HepG2 (cell line): ENCODE measurements around the gene CCBE1. TPM values are rescaled to one million over a fixed set of nuclear protein-coding genes. Genes with fewer than 3 reads are reported as not detected.

ENCODE experiments used
- ATAC-seq: fragments of 200-7000 bp; cut with Tn5 transposase; 3 replicates; pipeline ENCODE4 v1.9.1; 2020; ENCODE audit warnings: mild to moderate bottlenecking, moderate library complexity
- BruUV-seq: library from RNA; stranded (reverse); fragments of 400-500 nt; replicated peaks from 2 replicates; lab custom pipeline; 2021; lab: Mats Ljungman, UMichigan
- CTCF ChIA-PET: fragments of 300-600 bp; formaldehyde crosslinking; extraction: SDS; loops from one replicate; lab custom pipeline; 2021; ENCODE audit warnings: low total read pairs, inconsistent platforms, low intra/inter-chr PET ratio; lab: Yijun Ruan, JAX
- POLR2A ChIA-PET: fragments of 350-600 bp; sonication (Branson Sonifier 250); formaldehyde crosslinking; loops from one replicate; lab custom pipeline; 2020; ENCODE audit warnings: antibody characterized with exemption, inconsistent platforms; lab: Yijun Ruan, JAX
- DNase-seq: peaks from one replicate; pipeline ENCODE4 v3.0.0-alpha.2; 2015; ENCODE audit warnings: low spot score
- FAIRE-seq: peaks from 3 replicates; lab custom pipeline; 2011; peaks lifted over from hg19 to GRCh38; lab: Jason Lieb, UNC
- H2AFZ ChIP-seq: one replicate; pipeline ENCODE4 v1.6.1; 2011; ENCODE audit warnings: low read length, inconsistent platforms
- H3K27ac ChIP-seq: fragments of 300-600 bp; 3 replicates; pipeline ENCODE4 v1.8.0; 2011; ENCODE audit warnings: mixed run types, mild to moderate bottlenecking, mixed read lengths, low read length, inconsistent platforms; ENCODE audit not compliant: insufficient read depth; ENCODE audit errors: extremely low read length
- H3K27me3 ChIP-seq, 2 experiments: fragments of 200-600 bp in 1 of 2; 2 replicates in 1 of 2; 3 replicates in 1 of 2; pipeline versions ENCODE4 v1.6.0 to v1.8.0; 2011; ENCODE audit warnings: low read length in 2 of 2, mild to moderate bottlenecking in 2 of 2, moderate library complexity in 2 of 2, inconsistent platforms in 1 of 2; ENCODE audit not compliant: insufficient read depth in 2 of 2, control insufficient read depth in 1 of 2
- H3K36me3 ChIP-seq, 2 experiments: fragments of 200-600 bp in 1 of 2; replicated peaks in 1 of 2; 2 replicates in 1 of 2; 3 replicates in 1 of 2; pipeline versions ENCODE4 v1.5.1 to v1.8.0; 2011; ENCODE audit warnings: low read length in 2 of 2, inconsistent platforms in 1 of 2; ENCODE audit not compliant: insufficient read depth in 2 of 2, control insufficient read depth in 1 of 2
- H3K4me1 ChIP-seq: 2 replicates; pipeline ENCODE4 v1.5.1; 2012; ENCODE audit warnings: low read length, inconsistent platforms; ENCODE audit not compliant: insufficient read depth
- H3K4me2 ChIP-seq: 2 replicates; pipeline ENCODE4 v1.6.0; 2011; ENCODE audit warnings: low read depth, low read length, inconsistent platforms
- H3K4me3 ChIP-seq, 3 experiments: fragments of 200-600 bp in 1 of 3; sonication (generic), shearing (Covaris generic) in 1 of 3; replicated peaks in 1 of 3; 2 replicates each; pipeline ENCODE4 v1.5.1; 2011 to 2016; ENCODE audit warnings: low read length in 3 of 3, inconsistent platforms in 2 of 3, low read depth in 2 of 3, mild to moderate bottlenecking in 2 of 3, control low read depth in 1 of 3, mixed read lengths in 1 of 3; ENCODE audit not compliant: insufficient read depth in 1 of 3
- H3K79me2 ChIP-seq: one replicate; pipeline ENCODE4 v1.6.1; 2011; ENCODE audit warnings: low read length, inconsistent platforms; ENCODE audit not compliant: insufficient read depth
- H3K9ac ChIP-seq: 2 replicates; pipeline ENCODE4 v1.6.0; 2011; ENCODE audit warnings: mild to moderate bottlenecking, low read depth, low read length, inconsistent platforms; ENCODE audit not compliant: insufficient read depth
- H3K9me3 ChIP-seq: 2 replicates; pipeline ENCODE4 v1.5.1; 2012; ENCODE audit warnings: mild to moderate bottlenecking, low read length
- H4K20me1 ChIP-seq: 2 replicates; pipeline ENCODE4 v1.6.0; 2011; ENCODE audit warnings: inconsistent platforms, mild to moderate bottlenecking, low read length, moderate library complexity; ENCODE audit not compliant: insufficient read depth
- AHR ChIP-seq: IDR thresholded peaks from 2 replicates; pipeline ENCODE4 v1.6.1; 2018; ENCODE audit warnings: missing genetic modification reagents, missing compliant biosample characterization
- CREM ChIP-seq, 2 experiments: sonication (generic) in 1 of 2; formaldehyde crosslinking in 1 of 2; IDR thresholded peaks; 2 replicates each; pipeline versions ENCODE4 v1.4.0 to v1.6.1; 2016 to 2020; ENCODE audit warnings: antibody characterized with exemption in 1 of 2, mild to moderate bottlenecking in 1 of 2, missing genetic modification reagents in 1 of 2
- MEIS2 ChIP-seq: sonication (generic); formaldehyde crosslinking; IDR thresholded peaks from 2 replicates; pipeline ENCODE4 v1.9.0; 2021; ENCODE audit warnings: mild to moderate bottlenecking, missing genetic modification reagents
- MXI1 ChIP-seq: IDR thresholded peaks from 3 replicates; pipeline ENCODE4 v1.6.1; 2012; ENCODE audit warnings: low read depth, low read length, inconsistent platforms, borderline replicate concordance
- ONECUT2 ChIP-seq: sonication (generic); formaldehyde crosslinking; IDR thresholded peaks from 2 replicates; pipeline ENCODE4 v1.4.0; 2020; ENCODE audit warnings: missing genetic modification reagents
- PAF1 ChIP-seq: IDR thresholded peaks from 2 replicates; pipeline ENCODE4 v1.6.1; 2016; ENCODE audit warnings: missing genetic modification reagents, missing compliant biosample characterization
- PCBP1 ChIP-seq: fragments of 200-400 bp; formaldehyde crosslinking; IDR thresholded peaks from 2 replicates; pipeline ENCODE4 v1.6.1; 2017; ENCODE audit warnings: mild to moderate bottlenecking, low read depth, low read length, borderline replicate concordance
- SMARCC2 ChIP-seq: fragments of 450-650 bp; IDR thresholded peaks from 2 replicates; pipeline ENCODE4 v1.6.1; 2017; ENCODE audit warnings: antibody characterized with exemption, mild to moderate bottlenecking
- TSC22D2 ChIP-seq: sonication (generic); formaldehyde crosslinking; IDR thresholded peaks from 2 replicates; pipeline ENCODE4 v1.5.1; 2020; ENCODE audit warnings: missing genetic modification reagents, mild to moderate bottlenecking, borderline replicate concordance
- ZBTB8A ChIP-seq: sonication (generic); formaldehyde crosslinking; IDR thresholded peaks from 2 replicates; pipeline ENCODE4 v1.4.0; 2020; ENCODE audit warnings: mild to moderate bottlenecking, low read depth, missing genetic modification reagents, borderline replicate concordance
- ZKSCAN8 ChIP-seq: IDR thresholded peaks from 2 replicates; pipeline ENCODE4 v1.6.1; 2016; ENCODE audit warnings: borderline replicate concordance, missing genetic modification reagents, missing compliant biosample characterization
- ZMYM4 ChIP-seq: sonication (generic); formaldehyde crosslinking; IDR thresholded peaks from 2 replicates; pipeline ENCODE4 v1.8.1; 2023; ENCODE audit warnings: mild to moderate bottlenecking, missing genetic modification reagents
- ZNF296 ChIP-seq: sonication (generic); formaldehyde crosslinking; conservative IDR thresholded peaks from 2 replicates; pipeline ENCODE4 v1.5.0; 2020; ENCODE audit warnings: mild to moderate bottlenecking, missing genetic modification reagents
- ZNF558 ChIP-seq: sonication (generic); formaldehyde crosslinking; IDR thresholded peaks from 2 replicates; pipeline ENCODE4 v1.9.0; 2022; ENCODE audit warnings: mild to moderate bottlenecking, missing genetic modification reagents, borderline replicate concordance
- ZNF607 ChIP-seq: sonication (generic); formaldehyde crosslinking; IDR thresholded peaks from 2 replicates; pipeline ENCODE4 v1.5.1; 2020; ENCODE audit warnings: missing genetic modification reagents, mild to moderate bottlenecking, borderline replicate concordance
- WGBS: methylation state at CpG from one replicate; pipeline ENCODE4 v1.1.6; 2017; ENCODE audit warnings: low lambda C conversion rate; 5-methylcytosine and 5-hydroxymethylcytosine counted together
- in situ Hi-C: cut with HindIII; loops from 2 replicates; pipeline ENCODE4 v1.10.0; 2017; ENCODE audit warnings: low pct_unique_long_range_greater_than_20kb; ENCODE audit not compliant: extremely low pct_ligation_motif_present
- intact Hi-C: fragments of 100-400 bp; cut with micrococcal nuclease; formaldehyde crosslinking; loops from one replicate; pipeline ENCODE4 v1.10.0; 2022; ENCODE audit not compliant: unreplicated experiment
- polyA plus RNA-seq, 8 experiments: library from polyadenylated mRNA; depleted of rRNA in 3 of 8; stranded (reverse) in 7 of 8; unstranded in 1 of 8; fragments of >200 nt; fragmentation: Illumina TruSeq in 4 of 8; extraction: Trizol in 4 of 8; gene quantifications; 2 replicates each; pipeline versions ENCODE4 v1.2.1 to v1.2.3, GENCODE V29; 2011 to 2016; ENCODE audit warnings: low read depth in 4 of 8, missing spikeins in 1 of 8, mixed read lengths in 1 of 8; ENCODE audit not compliant: insufficient read depth in 1 of 8
- total RNA-seq, 5 experiments: library from RNA; depleted of rRNA; stranded (reverse); fragments of >200 nt; fragmentation: Illumina TruSeq; extraction: Trizol; gene quantifications; 2 replicates each; pipeline ENCODE4 v1.2.3, GENCODE V29; 2016; ENCODE audit warnings: low read depth in 1 of 5
- TF ChIP-seq, protein P1 (sequence below): sonication (generic); formaldehyde crosslinking; IDR thresholded peaks from 2 replicates; pipeline ENCODE4 v1.4.0; 2020; ENCODE audit warnings: missing genetic modification reagents
- TF ChIP-seq, protein P2 (sequence below): sonication (generic); formaldehyde crosslinking; IDR thresholded peaks from 2 replicates; pipeline ENCODE4 v1.4.0; 2020; ENCODE audit warnings: mild to moderate bottlenecking, missing genetic modification reagents
- TF ChIP-seq, protein P3 (sequence below): sonication (generic); formaldehyde crosslinking; IDR thresholded peaks from 2 replicates; pipeline ENCODE4 v1.8.0; 2022; ENCODE audit warnings: missing genetic modification reagents, mild to moderate bottlenecking, borderline replicate concordance

The CCBE1 gene
- total and polyA plus RNA-seq, 2 of the 13 experiments (the other 11 are each of a cell fraction or from before 2014, with no cell fraction given) = not detected

DNA sequence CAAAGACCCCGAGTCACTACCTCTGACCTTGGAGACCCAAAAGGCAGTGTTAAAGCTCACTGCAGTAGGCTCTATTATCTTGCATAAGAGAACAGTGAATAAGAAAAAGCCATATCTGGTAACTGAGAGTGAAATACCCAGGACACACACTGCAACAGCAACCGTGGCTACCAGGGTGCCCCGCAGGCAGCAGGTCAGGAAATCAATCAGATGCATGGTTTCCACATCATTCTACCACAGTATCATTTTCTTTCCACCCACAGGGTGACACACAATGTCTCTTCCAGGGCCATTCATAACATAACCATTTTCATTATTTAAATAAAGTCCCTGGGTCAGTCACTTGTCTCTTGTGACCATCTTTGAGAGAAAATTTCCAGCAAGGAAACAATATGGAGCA lies 131.3 kb downstream of the CCBE1 start:
- 18% methylated on average over 3 of the region's 3 CpGs for WGBS
- ChIA-PET POLR2A (no interaction called here), CTCF (no interaction called here)
- Histone ChIP-seq H3K36me3 (no peaks in the 10 kb centered on the region), H3K27me3 (peaks cover 0 to 8% of the 10 kb centered on the region in 2 experiments; a peak in 1 of 5 replicates), H3K27ac (no peak overlapping the region), H3K9me3 (no peaks in the 10 kb centered on the region), H3K4me1 (no peaks in the 10 kb centered on the region), H3K79me2 (no peaks in the 10 kb centered on the region), H3K4me2 (no peak overlapping the region), H2AFZ (no peak overlapping the region), H3K4me3 (no peak overlapping the region), H3K9ac (no peak overlapping the region), H4K20me1 (no peaks in the 10 kb centered on the region)
- FAIRE-seq (no peak), DNase-seq (no peak), ATAC-seq (no peak)
- BruUV-seq = no TSS peak
- intact Hi-C loops (no loop called here), in situ Hi-C loops (no loop called here)
- TF ChIP-seq ZMYM4 (CRISPR knock-in tag) (no peak), MEIS2 (CRISPR knock-in tag) (no peak), AHR (CRISPR knock-in tag) (no peak), MXI1 (no peak), ZBTB8A (CRISPR knock-in tag) (no peak), PAF1 (no peak), ZNF296 (CRISPR knock-in tag) (no peak), PCBP1 (no peak), ZNF607 (no peak), ZNF558 (CRISPR knock-in tag) (no peak), CREM (IDR thresholded peaks at IDR 0.05) (no peak), CREM (CRISPR knock-in tag; IDR thresholded peaks at IDR 0.05) (no peak), TSC22D2 (CRISPR knock-in tag) (no peak), ZKSCAN8 (CRISPR knock-in tag) (no peak), SMARCC2 (no peak), ONECUT2 (CRISPR knock-in tag) (no peak)
- TF ChIP-seq, protein P1, sequence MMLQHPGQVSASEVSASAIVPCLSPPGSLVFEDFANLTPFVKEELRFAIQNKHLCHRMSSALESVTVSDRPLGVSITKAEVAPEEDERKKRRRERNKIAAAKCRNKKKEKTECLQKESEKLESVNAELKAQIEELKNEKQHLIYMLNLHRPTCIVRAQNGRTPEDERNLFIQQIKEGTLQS (CRISPR knock-in tag) = no peak
- TF ChIP-seq, protein P2, sequence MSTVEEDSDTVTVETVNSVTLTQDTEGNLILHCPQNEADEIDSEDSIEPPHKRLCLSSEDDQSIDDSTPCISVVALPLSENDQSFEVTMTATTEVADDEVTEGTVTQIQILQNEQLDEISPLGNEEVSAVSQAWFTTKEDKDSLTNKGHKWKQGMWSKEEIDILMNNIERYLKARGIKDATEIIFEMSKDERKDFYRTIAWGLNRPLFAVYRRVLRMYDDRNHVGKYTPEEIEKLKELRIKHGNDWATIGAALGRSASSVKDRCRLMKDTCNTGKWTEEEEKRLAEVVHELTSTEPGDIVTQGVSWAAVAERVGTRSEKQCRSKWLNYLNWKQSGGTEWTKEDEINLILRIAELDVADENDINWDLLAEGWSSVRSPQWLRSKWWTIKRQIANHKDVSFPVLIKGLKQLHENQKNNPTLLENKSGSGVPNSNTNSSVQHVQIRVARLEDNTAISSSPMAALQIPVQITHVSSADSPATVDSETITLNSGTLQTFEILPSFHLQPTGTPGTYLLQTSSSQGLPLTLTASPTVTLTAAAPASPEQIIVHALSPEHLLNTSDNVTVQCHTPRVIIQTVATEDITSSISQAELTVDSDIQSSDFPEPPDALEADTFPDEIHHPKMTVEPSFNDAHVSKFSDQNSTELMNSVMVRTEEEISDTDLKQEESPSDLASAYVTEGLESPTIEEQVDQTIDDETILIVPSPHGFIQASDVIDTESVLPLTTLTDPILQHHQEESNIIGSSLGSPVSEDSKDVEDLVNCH (CRISPR knock-in tag) = no peak
- TF ChIP-seq, protein P3, sequence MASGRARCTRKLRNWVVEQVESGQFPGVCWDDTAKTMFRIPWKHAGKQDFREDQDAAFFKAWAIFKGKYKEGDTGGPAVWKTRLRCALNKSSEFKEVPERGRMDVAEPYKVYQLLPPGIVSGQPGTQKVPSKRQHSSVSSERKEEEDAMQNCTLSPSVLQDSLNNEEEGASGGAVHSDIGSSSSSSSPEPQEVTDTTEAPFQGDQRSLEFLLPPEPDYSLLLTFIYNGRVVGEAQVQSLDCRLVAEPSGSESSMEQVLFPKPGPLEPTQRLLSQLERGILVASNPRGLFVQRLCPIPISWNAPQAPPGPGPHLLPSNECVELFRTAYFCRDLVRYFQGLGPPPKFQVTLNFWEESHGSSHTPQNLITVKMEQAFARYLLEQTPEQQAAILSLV (CRISPR knock-in tag) = no peak
